ENCODE results near the gene CHKB.
A peak's percentile ranks its signal among the peaks of the same experiment; 100 is the strongest.

Gene CHKB

GRCh38 chr22:50585781-50586180 lies 3.1 kb upstream of the CHKB start:
- Histone ChIP-seq H3K4me3 (ENCODE audit: low read depth, low read length) (no peak overlapping the region), H3K4me1 (peaks cover 5% of the 10 kb centered on the region), H3K9me3 (ENCODE audit: control insufficient read depth, low read length) (no peaks in the 10 kb centered on the region), H3K79me2 (no peaks in the 10 kb centered on the region), H3K36me3 (ENCODE audit: control insufficient read depth, insufficient read depth, low read length) (no peaks in the 10 kb centered on the region), H2AFZ (no peak overlapping the region), H3K27ac (no peak overlapping the region), H3K4me2 (ENCODE audit: low read length) (no peak overlapping the region), H3K27me3 (ENCODE audit: control insufficient read depth, insufficient read depth, low read length) (no peaks in the 10 kb centered on the region), H3K9ac (no peak overlapping the region)
- TF ChIP-seq, protein P1, sequence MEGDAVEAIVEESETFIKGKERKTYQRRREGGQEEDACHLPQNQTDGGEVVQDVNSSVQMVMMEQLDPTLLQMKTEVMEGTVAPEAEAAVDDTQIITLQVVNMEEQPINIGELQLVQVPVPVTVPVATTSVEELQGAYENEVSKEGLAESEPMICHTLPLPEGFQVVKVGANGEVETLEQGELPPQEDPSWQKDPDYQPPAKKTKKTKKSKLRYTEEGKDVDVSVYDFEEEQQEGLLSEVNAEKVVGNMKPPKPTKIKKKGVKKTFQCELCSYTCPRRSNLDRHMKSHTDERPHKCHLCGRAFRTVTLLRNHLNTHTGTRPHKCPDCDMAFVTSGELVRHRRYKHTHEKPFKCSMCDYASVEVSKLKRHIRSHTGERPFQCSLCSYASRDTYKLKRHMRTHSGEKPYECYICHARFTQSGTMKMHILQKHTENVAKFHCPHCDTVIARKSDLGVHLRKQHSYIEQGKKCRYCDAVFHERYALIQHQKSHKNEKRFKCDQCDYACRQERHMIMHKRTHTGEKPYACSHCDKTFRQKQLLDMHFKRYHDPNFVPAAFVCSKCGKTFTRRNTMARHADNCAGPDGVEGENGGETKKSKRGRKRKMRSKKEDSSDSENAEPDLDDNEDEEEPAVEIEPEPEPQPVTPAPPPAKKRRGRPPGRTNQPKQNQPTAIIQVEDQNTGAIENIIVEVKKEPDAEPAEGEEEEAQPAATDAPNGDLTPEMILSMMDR (IDR thresholded peaks at IDR 0.05), result no peak

DNA sequence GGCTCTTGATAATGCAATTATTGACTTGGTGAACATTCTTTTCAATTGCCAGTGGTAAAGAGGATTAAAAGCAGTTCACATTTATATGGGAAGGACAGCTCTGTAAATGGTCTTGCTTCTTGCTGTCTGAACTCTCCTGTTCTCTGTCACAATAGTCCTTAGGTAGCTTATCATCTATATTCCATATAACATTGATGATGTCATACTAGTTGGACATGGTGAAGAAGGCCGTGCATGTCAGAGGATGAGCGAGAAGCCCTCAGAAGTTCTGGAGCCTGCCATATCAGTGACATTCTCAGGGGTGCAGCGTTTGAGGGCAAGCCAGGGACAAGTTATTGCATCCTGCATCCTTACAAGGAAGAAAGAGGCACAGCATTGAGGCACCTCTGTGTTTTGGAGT lies 2.6 kb upstream of the CHKB start:
- H3K79me2 ChIP-seq, result no peaks in the 10 kb centered on the region
- H3K27ac ChIP-seq, result no peak overlapping the region
- H3K9ac ChIP-seq, result no peak overlapping the region
- H3K27me3 ChIP-seq (ENCODE audit: control insufficient read depth, insufficient read depth, low read length), result no peaks in the 10 kb centered on the region
- no peaks in the 10 kb centered on the region for H3K36me3 ChIP-seq (ENCODE audit: control insufficient read depth, insufficient read depth, low read length)
- H3K9me3 ChIP-seq (ENCODE audit: control insufficient read depth, low read length), result no peaks in the 10 kb centered on the region
- H3K4me1 ChIP-seq, result peaks cover 5% of the 10 kb centered on the region
- H2AFZ ChIP-seq, result no peak overlapping the region
- TF ChIP-seq, protein P1 (IDR thresholded peaks at IDR 0.05), result no peak
- no peak overlapping the region for H3K4me3 ChIP-seq (ENCODE audit: low read depth, low read length)
- H3K4me2 ChIP-seq (ENCODE audit: low read length), result no peak overlapping the region

GRCh38 chr22:50584106-50585096 lies 1.8 kb upstream of the CHKB start:
- no peak overlapping the region for H3K9ac ChIP-seq
- no peak overlapping the region for H3K27ac ChIP-seq
- TF ChIP-seq, protein P1 (IDR thresholded peaks at IDR 0.05), result no peak

DNA sequence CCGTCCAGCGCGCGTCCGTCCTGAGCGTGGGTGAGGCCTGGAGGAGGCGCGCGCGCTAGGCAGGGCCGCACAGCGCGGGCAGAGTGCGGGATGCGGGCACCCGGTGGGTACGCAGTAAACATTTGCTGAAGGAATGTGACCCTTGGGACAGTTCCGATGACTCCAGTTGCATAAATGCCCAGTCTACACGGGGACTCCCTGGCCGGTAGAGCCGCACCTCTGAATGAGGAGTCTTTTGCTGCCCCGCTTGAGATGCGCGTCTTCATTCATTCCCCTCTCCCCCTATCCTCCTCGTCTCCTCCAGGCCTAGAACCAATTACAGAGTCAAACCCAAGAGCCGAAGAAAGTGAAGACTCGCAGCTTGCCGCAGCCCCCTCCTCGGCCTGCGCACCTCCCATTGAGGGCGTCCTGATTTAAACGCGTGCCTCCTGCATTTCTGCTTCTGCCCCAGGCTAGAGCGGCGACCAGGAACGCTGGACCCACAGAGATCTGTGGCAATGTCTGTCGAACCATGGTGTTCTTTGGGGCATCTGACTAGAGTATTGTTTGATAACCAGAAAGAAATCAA lies 729 bp upstream of the CHKB start:
- Histone ChIP-seq H3K9me3 (ENCODE audit: control insufficient read depth, low read length) (no peaks in the 10 kb centered on the region), H3K4me2 (ENCODE audit: low read length) (peak overlapping the region; percentile 73), H3K4me1 (peaks cover 5% of the 10 kb centered on the region), H2AFZ (peak overlapping the region; percentile 74), H3K4me3 (ENCODE audit: low read depth, low read length) (peak overlapping the region; percentile 98), H3K79me2 (no peaks in the 10 kb centered on the region), H3K36me3 (ENCODE audit: control insufficient read depth, insufficient read depth, low read length) (no peaks in the 10 kb centered on the region), H3K27ac (peak overlapping the region; percentile 98), H3K9ac (no peak overlapping the region), H3K27me3 (ENCODE audit: control insufficient read depth, insufficient read depth, low read length) (no peaks in the 10 kb centered on the region)
- TF ChIP-seq, protein P1 (IDR thresholded peaks at IDR 0.05), result no peak

More at GRCh38 chr22:50584106-50585096, 1.8 kb upstream of the CHKB start:
- no peaks in the 10 kb centered on the region for H3K36me3 ChIP-seq (ENCODE audit: control insufficient read depth, insufficient read depth, low read length)
- H3K4me2 ChIP-seq (ENCODE audit: low read length), result no peak overlapping the region
- H3K9me3 ChIP-seq (ENCODE audit: control insufficient read depth, low read length), result no peaks in the 10 kb centered on the region
- H3K4me3 ChIP-seq (ENCODE audit: low read depth, low read length), result no peak overlapping the region
- no peak overlapping the region for H2AFZ ChIP-seq
- H3K27me3 ChIP-seq (ENCODE audit: control insufficient read depth, insufficient read depth, low read length), result no peaks in the 10 kb centered on the region
- H3K4me1 ChIP-seq, result peaks cover 5% of the 10 kb centered on the region
- no peaks in the 10 kb centered on the region for H3K79me2 ChIP-seq
